WTC11 (cell line): Measurements from ENCODE around the gene IFT52. TPM values are rescaled to one million over a fixed set of nuclear protein-coding genes. Genes with fewer than 3 reads are reported as not detected.

Experiments used
- ATAC-seq: fragments of 200-7000 bp; cut with Tn5 transposase; 2 replicates; pipeline ENCODE4 v1.10.0; 2021; ENCODE audit warnings: mild to moderate bottlenecking, moderate library complexity
- CTCF ChIA-PET: fragments of 300-600 bp; sonication (Branson Sonifier 250); formaldehyde crosslinking; loops from one replicate; lab custom pipeline; 2021; ENCODE audit warnings: antibody characterized with exemption; lab: Charles Lee
- POLR2A ChIA-PET: fragments of 350-600 bp; sonication (Branson Sonifier 250); formaldehyde crosslinking; loops from one replicate; lab custom pipeline; 2021; ENCODE audit warnings: antibody characterized with exemption; lab: Charles Lee
- DNase-seq: peaks from one replicate; pipeline ENCODE4 v3.0.0; 2021; ENCODE audit warnings: low spot score
- H3K27ac Mint-ChIP-seq: 2 replicates; pipeline ENCODE4 v1.8.0; 2021; ENCODE audit warnings: mixed read lengths
- H3K27me3 Mint-ChIP-seq: 2 replicates; pipeline ENCODE4 v1.8.0; 2021; ENCODE audit warnings: low read depth, mild to moderate bottlenecking, moderate library complexity, mixed read lengths
- H3K36me3 Mint-ChIP-seq: 2 replicates; pipeline ENCODE4 v1.8.0; 2021; ENCODE audit warnings: mixed read lengths
- H3K4me1 Mint-ChIP-seq: 2 replicates; pipeline ENCODE4 v1.8.0; 2022; ENCODE audit warnings: mixed read lengths
- H3K4me3 Mint-ChIP-seq: 2 replicates; pipeline ENCODE4 v1.8.0; 2021; ENCODE audit warnings: mild to moderate bottlenecking, moderate library complexity, mixed read lengths
- H3K9me3 Mint-ChIP-seq: 2 replicates; pipeline ENCODE4 v1.8.0; 2021; ENCODE audit warnings: mixed read lengths
- CTCF ChIP-seq: fragments of 200-600 bp; IDR thresholded peaks from 2 replicates; pipeline ENCODE4 v1.8.0; 2022; ENCODE audit warnings: antibody characterized with exemption
- ETV6 ChIP-seq: sonication (generic); formaldehyde crosslinking; IDR thresholded peaks from 2 replicates; pipeline ENCODE4 v1.8.1; 2022; ENCODE audit warnings: mild to moderate bottlenecking, missing genetic modification reagents
- FOXJ3 ChIP-seq: sonication (generic); formaldehyde crosslinking; IDR thresholded peaks from 2 replicates; pipeline ENCODE4 v1.9.0; 2021; ENCODE audit warnings: missing genetic modification reagents, mild to moderate bottlenecking, borderline replicate concordance
- FOXP4 ChIP-seq: sonication (generic); formaldehyde crosslinking; IDR thresholded peaks from 2 replicates; pipeline ENCODE4 v1.8.0; 2022; ENCODE audit warnings: mild to moderate bottlenecking, missing genetic modification reagents
- GABPB1 ChIP-seq: sonication (generic); formaldehyde crosslinking; IDR thresholded peaks from 2 replicates; pipeline ENCODE4 v1.8.1; 2023; ENCODE audit warnings: mild to moderate bottlenecking, missing genetic modification reagents
- GRHL2 ChIP-seq: fragments of 250-450 bp; sonication (Bioruptor Pico); IDR thresholded peaks from 2 replicates; pipeline ENCODE4 v1.8.0; 2022; ENCODE audit warnings: mild to moderate bottlenecking, moderate library complexity; ENCODE audit not compliant: insufficient replicate concordance, severe bottlenecking
- GTF2I ChIP-seq: fragments of 250-450 bp; sonication (Bioruptor Pico); conservative IDR thresholded peaks from 2 replicates; pipeline ENCODE4 v1.4.0; 2021; ENCODE audit warnings: mild to moderate bottlenecking
- OVOL2 ChIP-seq: fragments of 250-450 bp; sonication (Bioruptor Pico); IDR thresholded peaks from 2 replicates; pipeline ENCODE4 v1.9.0; 2021; ENCODE audit warnings: mild to moderate bottlenecking, borderline replicate concordance
- RELA ChIP-seq: sonication (generic); formaldehyde crosslinking; IDR thresholded peaks from 2 replicates; pipeline ENCODE4 v1.8.1; 2022; ENCODE audit warnings: missing genetic modification reagents, mild to moderate bottlenecking, borderline replicate concordance
- SP1 ChIP-seq: sonication (generic); formaldehyde crosslinking; conservative IDR thresholded peaks from 2 replicates; pipeline ENCODE4 v1.8.1; 2022; ENCODE audit warnings: missing genetic modification reagents
- STAT6 ChIP-seq: sonication (generic); formaldehyde crosslinking; conservative IDR thresholded peaks from 2 replicates; pipeline ENCODE4 v1.8.1; 2023; ENCODE audit warnings: mild to moderate bottlenecking, low read depth, missing genetic modification reagents, moderate library complexity
- TEAD1 ChIP-seq: sonication (generic); formaldehyde crosslinking; IDR thresholded peaks from 2 replicates; pipeline ENCODE4 v1.8.0; 2022; ENCODE audit warnings: mild to moderate bottlenecking, missing genetic modification reagents
- USF2 ChIP-seq: sonication (generic); formaldehyde crosslinking; IDR thresholded peaks from 2 replicates; pipeline ENCODE4 v1.8.1; 2023; ENCODE audit warnings: mild to moderate bottlenecking, missing genetic modification reagents, moderate library complexity
- ZBTB21 ChIP-seq: sonication (generic); formaldehyde crosslinking; IDR thresholded peaks from 2 replicates; pipeline ENCODE4 v1.8.1; 2023; ENCODE audit warnings: mild to moderate bottlenecking, missing genetic modification reagents, borderline replicate concordance
- ZMAT4 ChIP-seq: fragments of 250-450 bp; sonication (Bioruptor Pico); IDR thresholded peaks from 2 replicates; pipeline ENCODE4 v1.9.0; 2021; ENCODE audit warnings: mild to moderate bottlenecking
- ZNF219 ChIP-seq: sonication (generic); formaldehyde crosslinking; IDR thresholded peaks from 2 replicates; pipeline ENCODE4 v1.8.0; 2023; ENCODE audit warnings: missing genetic modification reagents, mild to moderate bottlenecking, borderline replicate concordance
- ZNF416 ChIP-seq: fragments of 250-450 bp; sonication (Bioruptor Pico); IDR thresholded peaks from 2 replicates; pipeline ENCODE4 v1.9.0; 2021; ENCODE audit warnings: mild to moderate bottlenecking, inconsistent platforms
- ZSCAN18 ChIP-seq: fragments of 250-450 bp; sonication (Bioruptor Pico); IDR thresholded peaks from 2 replicates; pipeline ENCODE4 v2.1.2; 2022; ENCODE audit warnings: mild to moderate bottlenecking, moderate library complexity
- total RNA-seq: library from RNA; stranded (reverse); gene quantifications from 3 replicates; pipeline ENCODE4 v1.2.3, GENCODE V29; 2021
- TF ChIP-seq, protein P1 (sequence below): sonication (generic); formaldehyde crosslinking; IDR thresholded peaks from 2 replicates; pipeline ENCODE4 v1.8.1; 2023; ENCODE audit warnings: mild to moderate bottlenecking, missing genetic modification reagents

IFT52 gene
- total RNA-seq, 1 experiment from 2014 or later = 27.5 TPM

DNA sequence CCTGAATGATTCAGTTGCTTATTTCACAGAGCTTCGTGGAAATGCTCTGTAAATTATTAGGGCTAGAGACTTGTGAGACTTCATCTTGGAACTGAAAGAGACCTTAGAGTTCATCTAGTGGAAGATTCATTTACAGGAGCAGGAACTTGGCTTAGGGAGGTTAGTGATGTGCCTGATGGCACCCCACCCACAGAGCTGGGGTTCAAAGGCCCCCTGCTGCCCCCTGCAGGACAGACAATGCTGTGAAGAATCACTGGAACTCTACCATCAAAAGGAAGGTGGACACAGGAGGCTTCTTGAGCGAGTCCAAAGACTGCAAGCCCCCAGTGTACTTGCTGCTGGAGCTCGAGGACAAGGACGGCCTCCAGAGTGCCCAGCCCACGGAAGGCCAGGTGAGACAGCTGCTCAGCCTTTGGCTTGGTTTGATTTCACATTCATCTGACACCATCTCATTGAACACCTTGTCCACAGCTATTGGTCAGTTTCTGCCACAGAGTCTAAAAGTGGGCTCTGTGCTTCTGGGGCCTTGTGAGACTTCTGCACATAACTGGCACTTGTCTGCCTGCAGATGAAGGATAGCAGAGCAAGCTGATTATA, 101.3 kb downstream of the IFT52 start:
- Mint-ChIP-seq H3K9me3 (no peaks in the 10 kb centered on the region), H3K4me1 (no peaks in the 10 kb centered on the region), H3K27me3 (no peaks in the 10 kb centered on the region), H3K36me3 (peaks cover 38% of the 10 kb centered on the region), H3K27ac (no peak overlapping the region), H3K4me3 (no peak overlapping the region)
- ChIA-PET POLR2A (interaction anchor here (0.7 kb wide), 1 partner anchor 235 kb away, joined by 4 read pairs; no protein-coding TSS in a partner anchor), CTCF (interaction anchor here (0.5 to 1.7 kb wide), 17 partner anchors 14 to 297 kb away, joined by 3 to 27 read pairs (median 3); no protein-coding TSS in a partner anchor)
- DNase-seq (peak; percentile 70), ATAC-seq (peak; percentile 65)
- TF ChIP-seq SP1 (CRISPR knock-in tag) = no peak
- TF ChIP-seq FOXP4 (CRISPR knock-in tag) = no peak
- TF ChIP-seq, protein P1, sequence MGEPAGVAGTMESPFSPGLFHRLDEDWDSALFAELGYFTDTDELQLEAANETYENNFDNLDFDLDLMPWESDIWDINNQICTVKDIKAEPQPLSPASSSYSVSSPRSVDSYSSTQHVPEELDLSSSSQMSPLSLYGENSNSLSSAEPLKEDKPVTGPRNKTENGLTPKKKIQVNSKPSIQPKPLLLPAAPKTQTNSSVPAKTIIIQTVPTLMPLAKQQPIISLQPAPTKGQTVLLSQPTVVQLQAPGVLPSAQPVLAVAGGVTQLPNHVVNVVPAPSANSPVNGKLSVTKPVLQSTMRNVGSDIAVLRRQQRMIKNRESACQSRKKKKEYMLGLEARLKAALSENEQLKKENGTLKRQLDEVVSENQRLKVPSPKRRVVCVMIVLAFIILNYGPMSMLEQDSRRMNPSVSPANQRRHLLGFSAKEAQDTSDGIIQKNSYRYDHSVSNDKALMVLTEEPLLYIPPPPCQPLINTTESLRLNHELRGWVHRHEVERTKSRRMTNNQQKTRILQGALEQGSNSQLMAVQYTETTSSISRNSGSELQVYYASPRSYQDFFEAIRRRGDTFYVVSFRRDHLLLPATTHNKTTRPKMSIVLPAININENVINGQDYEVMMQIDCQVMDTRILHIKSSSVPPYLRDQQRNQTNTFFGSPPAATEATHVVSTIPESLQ (CRISPR knock-in tag) = no peak
- TF ChIP-seq CTCF = peak; percentile 42; the same call in 1 of the 2 replicates
- TF ChIP-seq ZBTB21 (CRISPR knock-in tag) = no peak

GRCh38 chr20:43694763-43695162, 104.0 kb downstream of the IFT52 start:
- peaks cover 36% of the 10 kb centered on the region for H3K36me3 Mint-ChIP-seq
- no peak for TF ChIP-seq ZNF219
- TF ChIP-seq FOXJ3 (CRISPR knock-in tag) = no peak
- no peak for TF ChIP-seq ZSCAN18
- no peak for TF ChIP-seq RELA (CRISPR knock-in tag)
- TF ChIP-seq FOXP4 (CRISPR knock-in tag) = no peak
- TF ChIP-seq TEAD1 (CRISPR knock-in tag) = no peak
- TF ChIP-seq STAT6 (CRISPR knock-in tag) = no peak
- no peak for TF ChIP-seq OVOL2
- no peak for TF ChIP-seq GTF2I (CRISPR knock-in tag)
- no peak for TF ChIP-seq ZNF416
- TF ChIP-seq GRHL2 (CRISPR knock-in tag) = no peak
- no peak for TF ChIP-seq GABPB1 (CRISPR knock-in tag)
- TF ChIP-seq USF2 = no peak
- no peak for TF ChIP-seq ZMAT4 (CRISPR knock-in tag)
- no peak for TF ChIP-seq ETV6

More at GRCh38 chr20:43694763-43695162, 104.0 kb downstream of the IFT52 start:
- H3K4me1 Mint-ChIP-seq = no peaks in the 10 kb centered on the region
- no peaks in the 10 kb centered on the region for H3K27me3 Mint-ChIP-seq
- DNase-seq = no peak
- POLR2A ChIA-PET = no interaction called here
- CTCF ChIA-PET = no interaction called here
- no peak overlapping the region for H3K4me3 Mint-ChIP-seq
- ATAC-seq = no peak
- H3K9me3 Mint-ChIP-seq = no peaks in the 10 kb centered on the region
- H3K27ac Mint-ChIP-seq = no peak overlapping the region
